Osteoblast (primary cell): Measurements from ENCODE around the gene LOXL1. TPM values are rescaled to one million over a fixed set of nuclear protein-coding genes. Genes with fewer than 3 reads are reported as not detected.

Source experiments
- DNase-seq: peaks from one replicate; pipeline ENCODE4 v3.0.0; 2011; ENCODE audit warnings: low spot score, mixed read lengths; ENCODE audit not compliant: insufficient read length; ENCODE audit errors: missing footprints
- H2AFZ ChIP-seq: 2 replicates; pipeline ENCODE4 v1.6.0; 2011; ENCODE audit warnings: mild to moderate bottlenecking, low read length
- H3K27ac ChIP-seq: 2 replicates; pipeline ENCODE4 v1.5.1; 2011; ENCODE audit warnings: mild to moderate bottlenecking, low read depth, low read length, moderate library complexity
- H3K27me3 ChIP-seq: 2 replicates; pipeline ENCODE4 v1.6.0; 2012; ENCODE audit warnings: mild to moderate bottlenecking, control low read depth, inconsistent platforms, low read length, moderate library complexity; ENCODE audit not compliant: insufficient read depth
- H3K36me3 ChIP-seq: 2 replicates; pipeline ENCODE4 v1.5.1; 2011; ENCODE audit warnings: mild to moderate bottlenecking, low read length, control low read depth, moderate library complexity; ENCODE audit not compliant: insufficient read depth
- H3K4me1 ChIP-seq: 2 replicates; pipeline ENCODE4 v1.5.1; 2011; ENCODE audit warnings: mild to moderate bottlenecking, low read length, control low read depth, moderate library complexity; ENCODE audit not compliant: insufficient read depth
- H3K4me2 ChIP-seq: 2 replicates; pipeline ENCODE4 v1.6.0; 2011; ENCODE audit warnings: mild to moderate bottlenecking, low read length; ENCODE audit not compliant: insufficient read depth
- H3K4me3 ChIP-seq: fragments of 200-600 bp; sonication (generic); 3 replicates; pipeline ENCODE4 v1.5.1; 2012; ENCODE audit warnings: mild to moderate bottlenecking, low read length, inconsistent platforms; ENCODE audit not compliant: insufficient read depth
- H3K79me2 ChIP-seq: 2 replicates; pipeline ENCODE4 v1.6.0; 2012; ENCODE audit warnings: mild to moderate bottlenecking, low read length, control low read depth, inconsistent platforms; ENCODE audit not compliant: insufficient read depth
- H3K9me3 ChIP-seq: 2 replicates; pipeline ENCODE4 v1.5.1; 2011; ENCODE audit warnings: low read depth, low read length, control low read depth
- H4K20me1 ChIP-seq: 2 replicates; pipeline ENCODE4 v1.6.0; 2012; ENCODE audit warnings: mild to moderate bottlenecking, low read length, control low read depth; ENCODE audit not compliant: insufficient read depth
- CTCF ChIP-seq: IDR thresholded peaks from 2 replicates; pipeline ENCODE4 v1.5.1; 2011; ENCODE audit warnings: mild to moderate bottlenecking, low read depth, low read length, moderate library complexity; ENCODE audit errors: extremely low read depth
- total RNA-seq: library from RNA; depleted of rRNA; stranded (reverse); fragments of >200 nt; gene quantifications from 2 replicates; pipeline ENCODE4 v1.2.3, GENCODE V29; 2012

The LOXL1 gene
- total RNA-seq, 1 donor, result 246 TPM

GRCh38 chr15:73924171-73924921 lies 1.9 kb upstream of the LOXL1 start:
- peak overlapping the region; percentile 94 for H3K4me2 ChIP-seq
- no peaks in the 10 kb centered on the region for H3K27me3 ChIP-seq
- H3K9me3 ChIP-seq, result no peaks in the 10 kb centered on the region
- peaks cover 60% of the 10 kb centered on the region for H3K4me1 ChIP-seq
- peak; percentile 98 for DNase-seq
- H3K27ac ChIP-seq, result peak overlapping the region; percentile 65
- peaks cover 60% of the 10 kb centered on the region for H3K79me2 ChIP-seq
- no peak for TF ChIP-seq CTCF
- H3K4me3 ChIP-seq, result no peak overlapping the region
- peak overlapping the region; percentile 59 for H2AFZ ChIP-seq
- H3K36me3 ChIP-seq, result peaks cover 7% of the 10 kb centered on the region
- peaks cover 15% of the 10 kb centered on the region for H4K20me1 ChIP-seq

- Histone ChIP-seq H2AFZ (peak overlapping the region; percentile 56), H3K79me2 (peaks cover 75% of the 10 kb centered on the region), H3K4me2 (peak overlapping the region; percentile 94), H3K27ac (peak overlapping the region; percentile 65), H3K9me3 (no peaks in the 10 kb centered on the region), H3K36me3 (peaks cover 6% of the 10 kb centered on the region), H4K20me1 (peaks cover 26% of the 10 kb centered on the region), H3K27me3 (no peaks in the 10 kb centered on the region), H3K4me1 (peaks cover 75% of the 10 kb centered on the region), H3K4me3 (peak overlapping the region; percentile 87)
- no peak for DNase-seq
- no peak for TF ChIP-seq CTCF
These were observed 429 bp upstream of the LOXL1 start for GRCh38 chr15:73925848-73926218.

GRCh38 chr15:73927003-73927475 lies 777 bp downstream of the LOXL1 start:
- Histone ChIP-seq H3K4me1 (peaks cover 75% of the 10 kb centered on the region), H3K27me3 (no peaks in the 10 kb centered on the region), H2AFZ (no peak overlapping the region), H3K27ac (peak overlapping the region; percentile 65), H3K9me3 (no peaks in the 10 kb centered on the region), H3K79me2 (peaks cover 79% of the 10 kb centered on the region), H4K20me1 (peaks cover 36% of the 10 kb centered on the region), H3K36me3 (peaks cover 14% of the 10 kb centered on the region), H3K4me3 (peak overlapping the region; percentile 87), H3K4me2 (peak overlapping the region; percentile 94)
- no peak for TF ChIP-seq CTCF
- peak; percentile 94 for DNase-seq

GRCh38 chr15:73927476-73928240 lies 1.4 kb downstream of the LOXL1 start:
- Histone ChIP-seq H3K79me2 (peaks cover 79% of the 10 kb centered on the region), H3K27ac (peak overlapping the region; percentile 65), H3K4me1 (peaks cover 73% of the 10 kb centered on the region), H3K36me3 (peaks cover 19% of the 10 kb centered on the region), H3K4me2 (peak overlapping the region; percentile 94), H2AFZ (no peak overlapping the region), H3K9me3 (no peaks in the 10 kb centered on the region), H4K20me1 (peaks cover 41% of the 10 kb centered on the region), H3K27me3 (no peaks in the 10 kb centered on the region), H3K4me3 (peak overlapping the region; percentile 87)
- DNase-seq, result peak; percentile 97
- TF ChIP-seq CTCF, result peak; percentile 35
